ENCODE results near the gene CAPRIN1. TPM values are rescaled to one million over a fixed set of nuclear protein-coding genes. Genes with fewer than 3 reads are reported as not detected.

The CAPRIN1 gene
- polyA plus RNA-seq, 1 experiment: 183 TPM

GRCh38 chr11:34140149-34140548 is 88.6 kb downstream of the CAPRIN1 start:
- DNase-seq (ENCODE audit: low read depth): no peak
- Histone ChIP-seq H3K4me3 (ENCODE audit: low read depth, low read length) (no peak overlapping the region), H3K27me3 (ENCODE audit: control insufficient read depth, insufficient read depth, low read length) (no peaks in the 10 kb centered on the region), H3K36me3 (ENCODE audit: control insufficient read depth, insufficient read depth, low read length) (peaks cover 47% of the 10 kb centered on the region)
- CTCF ChIA-PET: interaction anchor here (0.6 to 1.6 kb wide), 4 partner anchors 13 to 328 kb away, joined by 3 to 4 read pairs (median 3); no protein-coding TSS in a partner anchor
- POLR2A ChIA-PET: no interaction called here
- no peak for TF ChIP-seq CTCF (IDR thresholded peaks at IDR 0.05; ENCODE audit: insufficient read depth, low read depth, low read length)

GRCh38 chr11:34143048-34143447 is 91.5 kb downstream of the CAPRIN1 start:
- no peak for TF ChIP-seq CTCF (IDR thresholded peaks at IDR 0.05; ENCODE audit: insufficient read depth, low read depth, low read length)
- peaks cover 37% of the 10 kb centered on the region for H3K36me3 ChIP-seq (ENCODE audit: control insufficient read depth, insufficient read depth, low read length)
- CTCF ChIA-PET: interaction anchor here (1.0 to 1.2 kb wide), 4 partner anchors 10 to 286 kb away, joined by 3 to 5 read pairs (median 4); no protein-coding TSS in a partner anchor
- no peak overlapping the region for H3K4me3 ChIP-seq (ENCODE audit: low read depth, low read length)
- DNase-seq (ENCODE audit: low read depth): no peak
- no peaks in the 10 kb centered on the region for H3K27me3 ChIP-seq (ENCODE audit: control insufficient read depth, insufficient read depth, low read length)
- POLR2A ChIA-PET: interaction anchor here (0.6 kb wide), 1 partner anchor 220 kb away, joined by 5 read pairs; no protein-coding TSS in a partner anchor

GRCh38 chr11:34145073-34145472 is 93.5 kb downstream of the CAPRIN1 start:
- H3K27me3 ChIP-seq (ENCODE audit: control insufficient read depth, insufficient read depth, low read length): no peaks in the 10 kb centered on the region
- CTCF ChIA-PET: interaction anchor here (0.6 to 1.5 kb wide), 2 partner anchors 21 to 82 kb away, joined by 3 to 5 read pairs; no protein-coding TSS in a partner anchor
- peaks cover 30% of the 10 kb centered on the region for H3K36me3 ChIP-seq (ENCODE audit: control insufficient read depth, insufficient read depth, low read length)
- POLR2A ChIA-PET: no interaction called here
- no peak for TF ChIP-seq CTCF (IDR thresholded peaks at IDR 0.05; ENCODE audit: insufficient read depth, low read depth, low read length)
- H3K4me3 ChIP-seq (ENCODE audit: low read depth, low read length): no peak overlapping the region
- DNase-seq (ENCODE audit: low read depth): no peak

- H3K36me3 ChIP-seq (ENCODE audit: control insufficient read depth, insufficient read depth, low read length): peaks cover 26% of the 10 kb centered on the region
- no peaks in the 10 kb centered on the region for H3K27me3 ChIP-seq (ENCODE audit: control insufficient read depth, insufficient read depth, low read length)
- CTCF ChIA-PET: interaction anchor here (1.5 kb wide), 1 partner anchor 20 kb away, joined by 3 read pairs; no protein-coding TSS in a partner anchor
- POLR2A ChIA-PET: no interaction called here
- no peak for TF ChIP-seq CTCF (IDR thresholded peaks at IDR 0.05; ENCODE audit: insufficient read depth, low read depth, low read length)
- no peak for DNase-seq (ENCODE audit: low read depth)
- no peak overlapping the region for H3K4me3 ChIP-seq (ENCODE audit: low read depth, low read length)
Observed at GRCh38 chr11:34145847-34146381, 94.4 kb downstream of the CAPRIN1 start.

GRCh38 chr11:34146411-34146810 is 94.9 kb downstream of the CAPRIN1 start:
- H3K36me3 ChIP-seq (ENCODE audit: control insufficient read depth, insufficient read depth, low read length): peaks cover 22% of the 10 kb centered on the region

More at GRCh38 chr11:34146411-34146810, 94.9 kb downstream of the CAPRIN1 start:
- CTCF ChIA-PET: no interaction called here
- DNase-seq (ENCODE audit: low read depth): no peak
- POLR2A ChIA-PET: no interaction called here
- no peak for TF ChIP-seq CTCF (IDR thresholded peaks at IDR 0.05; ENCODE audit: insufficient read depth, low read depth, low read length)
- no peak overlapping the region for H3K4me3 ChIP-seq (ENCODE audit: low read depth, low read length)
- H3K27me3 ChIP-seq (ENCODE audit: control insufficient read depth, insufficient read depth, low read length): no peaks in the 10 kb centered on the region

Measured in BJ (cell line).